Heart left ventricle (tissue), 16 donors: Measurements from ENCODE around the gene FUT8. TPM values are rescaled to one million over a fixed set of nuclear protein-coding genes. Genes with fewer than 3 reads are reported as not detected.

Source experiments
- ATAC-seq, 4 donors: fragments of 200-7000 bp; cut with Tn5 transposase; one replicate each; pipeline ENCODE4 v1.9.1; 2020 to 2022; ENCODE audit warnings: moderate library complexity in 4 of 4, mild to moderate bottlenecking in 3 of 4, moderate number of reproducible peaks in 1 of 4
- DNase-seq, 5 donors: peaks; one replicate each; pipeline ENCODE4 v3.0.0-alpha.2; 2020
- H3K27ac ChIP-seq, 12 donors: fragments of 200-600 bp; sonication (generic) in 4 of 12; one replicate each; pipeline versions ENCODE4 v1.5.0 to v1.8.0; 2016 to 2022; ENCODE audit warnings: mild to moderate bottlenecking in 2 of 12
- H3K27me3 ChIP-seq, 9 donors: fragments of 200-600 bp; sonication (generic) in 2 of 9; one replicate each; pipeline versions ENCODE4 v1.5.1 to v1.8.0; 2016 to 2022; ENCODE audit warnings: mild to moderate bottlenecking in 3 of 9
- H3K36me3 ChIP-seq, 9 donors: fragments of 200-600 bp; sonication (generic) in 2 of 9; one replicate each; pipeline versions ENCODE4 v1.5.0 to v1.8.0; 2018 to 2022; ENCODE audit warnings: mild to moderate bottlenecking in 2 of 9
- H3K4me1 ChIP-seq, 12 donors: fragments of 200-600 bp; sonication (generic) in 4 of 12; one replicate each; pipeline versions ENCODE4 v1.5.0 to v1.8.0; 2016 to 2022; ENCODE audit warnings: mild to moderate bottlenecking in 3 of 12
- H3K4me3 ChIP-seq, 12 donors: fragments of 200-600 bp; sonication (generic) in 4 of 12; one replicate each; pipeline versions ENCODE4 v1.5.0 to v1.8.0; 2017 to 2022; ENCODE audit warnings: mild to moderate bottlenecking in 9 of 12, moderate library complexity in 4 of 12
- H3K9me3 ChIP-seq, 12 donors: fragments of 200-600 bp; sonication (generic) in 4 of 12; one replicate each; pipeline versions ENCODE4 v1.5.0 to v1.8.0; 2016 to 2022; ENCODE audit warnings: mild to moderate bottlenecking in 1 of 12
- CTCF ChIP-seq, 12 donors: fragments of 200-600 bp; sonication (generic) in 4 of 12; IDR thresholded peaks; one replicate each; pipeline versions ENCODE4 v1.5.0 to v1.8.0; 2018 to 2022; ENCODE audit warnings: antibody characterized with exemption in 12 of 12, mild to moderate bottlenecking in 5 of 12
- POLR2A ChIP-seq, 2 donors: fragments of 450-650 bp; IDR thresholded peaks; one replicate each; pipeline ENCODE4 v1.6.1; 2017; ENCODE audit warnings: antibody characterized with exemption in 2 of 2, mild to moderate bottlenecking in 2 of 2, moderate library complexity in 2 of 2
- WGBS, 4 donors: extraction: QIAGEN DNeasy Blood & Tissue Kit in 2 of 4; methylation state at CpG; one replicate each; pipeline versions ENCODE4 v1.1.5 to v1.1.7; 2013 to 2018; 5-methylcytosine and 5-hydroxymethylcytosine counted together
- intact Hi-C, 10 donors: fragments of 100-400 bp; cut with DNase I; formaldehyde crosslinking; loops; one replicate each; pipeline versions ENCODE4 v1.11.1 to v1.14.2; 2022
- polyA plus RNA-seq, 2 donors: library from polyadenylated mRNA; stranded (reverse); fragments of 200-250 nt; gene quantifications; one replicate each; pipeline ENCODE4 v1.2.3, GENCODE V29; 2013
- total RNA-seq, 9 donors: library from RNA; depleted of rRNA in 2 of 9; stranded (reverse); fragments of >200 nt in 2 of 9; fragmentation: NEBNext Ultra II Directional in 3 of 9; extraction: Animal tissue kit (Norgen Biotek cat#: 25700) in 3 of 9; gene quantifications; one replicate each; pipeline versions ENCODE4 v1.1.0 to v1.2.4, GENCODE V29; 2016 to 2023
- donor health status: ischemic (EF 13 %, LVEDD 7.1; RV severe dilation, severe dysfunction).
- donor health status: healthy with polysubstance abuse.
- donor health status: DM: no; HTN: yes; CAD: no.
- donor health status: DM: no; HTN: no; CAD: no.
- donor health status: ischemic (EF 25% LVEDD 6.9; RV normal size, moderate dysfunction).
- donor health status: ischemic (EF 25% LVEDD 5.7; RV mildly dilated, moderate dysfunction).
- donor health status: healthy.
- donor health status: DM: yes; HTN: yes; CAD: no.
- donor health status: ischemic (EF 35%, LVEDD 5.7; RV mildly dilated, moderate dysfunction).
- donor health status: nonischemic (EF 11% LVEDD 7.7; RV severe dilation, severe dysfunction).
- donor health status: DM: yes; HTN: yes; CAD: no.
- donor health status: PGD.
- donor health status: ischemic (EF 29% LVEDD 5.4; RV normal size, mild dysfunction).
- donor health status: nonischemic (EF 23%, LVEDD 6.1; RV moderate dilation, normal function).

Gene FUT8
- total and polyA plus RNA-seq, 11 donors, result 2.8 to 17.3 (median 11.2) TPM

GRCh38 chr14:65396082-65396910 lies 16.2 kb upstream of the FUT8 start:
- no peaks in the 10 kb centered on the region for H3K4me1 ChIP-seq
- TF ChIP-seq POLR2A (IDR thresholded peaks at IDR 0.05), result no peak
- no peak for TF ChIP-seq CTCF (IDR thresholded peaks at IDR 0.05)
- H3K27ac ChIP-seq, result no peak overlapping the region
- no peak overlapping the region for H3K4me3 ChIP-seq
- WGBS, 4 donors, result 66 to 78% (median 68%) methylated on average over 5 of the region's 5 CpGs
- H3K36me3 ChIP-seq, result no peaks in the 10 kb centered on the region
- ATAC-seq (no peak), DNase-seq (no peak)
- peaks cover 0 to 19% (median 6%) of the 10 kb centered on the region in 12 donors for H3K9me3 ChIP-seq
- intact Hi-C loops, result no loop called here
- H3K27me3 ChIP-seq, result no peaks in the 10 kb centered on the region

GRCh38 chr14:65403231-65403630 lies 9.3 kb upstream of the FUT8 start:
- TF ChIP-seq POLR2A (IDR thresholded peaks at IDR 0.05), result no peak
- no peak for TF ChIP-seq CTCF (IDR thresholded peaks at IDR 0.05)

GRCh38 chr14:65408113-65408512 lies 4.4 kb upstream of the FUT8 start:
- TF ChIP-seq CTCF (IDR thresholded peaks at IDR 0.05) (no peak), POLR2A (IDR thresholded peaks at IDR 0.05) (no peak)
- H3K4me1 ChIP-seq, result peaks cover 0 to 6% (median 2%) of the 10 kb centered on the region in 12 donors
- intact Hi-C loops, result loop anchor here in 2 of 10 donors (10.0 kb wide), 2 partner anchors 183 to 243 kb away; no protein-coding TSS in a partner anchor
- H3K27ac ChIP-seq, result no peak overlapping the region
- no peaks in the 10 kb centered on the region for H3K27me3 ChIP-seq
- H3K9me3 ChIP-seq, result no peaks in the 10 kb centered on the region
- DNase-seq (no peak), ATAC-seq (no peak)
- WGBS, 4 donors, result 89 to 96% (median 92%) methylated on average over 3 of the region's 3 CpGs
- no peak overlapping the region for H3K4me3 ChIP-seq
- no peaks in the 10 kb centered on the region for H3K36me3 ChIP-seq

More at GRCh38 chr14:65403231-65403630, 9.3 kb upstream of the FUT8 start:
- no peaks in the 10 kb centered on the region for H3K27me3 ChIP-seq
- DNase-seq (no peak), ATAC-seq (no peak)
- H3K9me3 ChIP-seq, result no peaks in the 10 kb centered on the region
- no peaks in the 10 kb centered on the region for H3K4me1 ChIP-seq
- intact Hi-C loops, result loop anchor here in 2 of 10 donors (10.0 kb wide), 2 partner anchors 178 to 238 kb away; no protein-coding TSS in a partner anchor
- no peak overlapping the region for H3K27ac ChIP-seq
- no peaks in the 10 kb centered on the region for H3K36me3 ChIP-seq
- no peak overlapping the region for H3K4me3 ChIP-seq

- Histone ChIP-seq H3K27me3 (no peaks in the 10 kb centered on the region), H3K9me3 (no peaks in the 10 kb centered on the region), H3K36me3 (no peaks in the 10 kb centered on the region), H3K27ac (peak overlapping the region in 2 of 12 donors; percentile 90 to 95), H3K4me1 (peaks cover 0 to 21% (median 10%) of the 10 kb centered on the region in 12 donors), H3K4me3 (no peak overlapping the region)
- intact Hi-C loops, result loop anchor here (1.0 to 10.0 kb wide), 17 partner anchors 173 to 664 kb away; partner anchors contain the start of genes MAX (in 2 of the 10) and FNTB (in 1 of the 10)
- WGBS, 4 donors, result 93 to 98% (median 96%) methylated on average over 2 of the region's 2 CpGs
- DNase-seq (no peak), ATAC-seq (no peak)
- TF ChIP-seq CTCF (IDR thresholded peaks at IDR 0.05) (no peak), POLR2A (IDR thresholded peaks at IDR 0.05) (no peak)
Measured at GRCh38 chr14:65410640-65411039, 1.9 kb upstream of the FUT8 start.
